Measurements from ENCODE around the gene AGAP5.
"Not testable (repeated sequence)": the region's sequence is repeated elsewhere in the genome, so short reads cannot be mapped to it uniquely, and the experiment has no call there.

Gene AGAP5

DNA sequence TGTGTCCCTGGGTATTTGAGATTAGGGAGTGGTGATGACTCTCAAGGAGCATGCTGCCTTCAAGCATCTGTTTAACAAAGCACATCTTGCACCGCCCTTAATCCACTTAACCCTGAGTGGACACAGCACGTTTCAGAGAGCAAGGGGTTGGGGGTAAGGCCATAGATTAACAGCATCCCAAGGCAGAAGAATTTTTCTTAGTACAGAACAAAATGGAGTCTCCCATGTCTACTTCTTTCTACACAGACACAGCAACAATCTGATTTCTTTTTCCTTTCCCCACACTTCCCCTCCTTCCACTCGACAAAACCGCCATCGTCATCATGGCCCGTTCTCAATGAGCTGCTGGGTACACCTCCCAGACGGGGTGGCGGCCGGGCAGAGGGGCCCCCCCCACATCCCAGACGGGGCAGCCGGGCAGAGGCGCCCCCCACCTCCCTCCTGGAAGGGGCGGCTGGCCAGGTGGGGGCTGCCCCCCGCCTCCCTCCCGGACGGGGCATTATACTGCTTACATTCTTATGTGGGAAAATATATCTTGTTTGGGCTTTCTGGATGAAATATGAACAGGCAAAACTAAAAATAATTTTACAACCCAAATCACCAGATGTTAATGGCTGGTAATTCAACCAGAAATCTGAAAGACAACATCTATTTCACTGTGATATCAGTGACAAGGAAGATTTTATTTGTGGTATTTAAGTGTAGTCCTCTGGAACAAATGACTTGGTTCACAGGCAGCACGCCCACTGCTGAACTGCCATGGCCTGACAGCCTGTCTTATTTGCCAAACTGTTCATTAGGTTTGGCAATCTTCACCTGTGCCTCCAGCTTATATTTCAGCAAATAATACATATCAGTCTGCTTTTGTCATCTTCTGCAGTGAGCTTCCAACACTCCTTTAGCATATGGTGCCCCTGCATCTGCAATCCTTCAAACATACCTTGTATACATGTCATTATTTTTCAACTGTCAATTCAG, 17.6 kb upstream of the AGAP5 start:
- DNase-seq (ENCODE audit: low spot score), result not testable (repeated sequence)

DNA sequence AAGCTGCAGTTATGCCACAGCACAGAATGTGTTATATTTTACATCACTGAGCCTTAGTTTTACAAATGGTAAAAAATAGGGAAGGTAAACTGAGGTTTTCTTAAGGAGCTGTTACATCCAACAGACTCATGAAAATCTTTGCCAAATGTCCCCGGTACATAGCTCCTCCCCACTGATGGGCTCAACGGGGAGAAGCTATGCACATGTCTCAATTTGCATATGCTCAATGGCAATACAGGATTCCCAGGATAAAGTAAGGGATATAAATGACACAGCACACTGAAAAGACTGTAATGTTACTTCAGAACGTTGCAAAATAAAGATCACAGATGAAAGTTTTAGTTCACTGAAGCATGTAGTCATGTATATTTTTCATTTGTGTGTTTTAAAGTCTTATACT, 16.6 kb upstream of the AGAP5 start:
- not testable (repeated sequence) for DNase-seq (ENCODE audit: low spot score)

DNA sequence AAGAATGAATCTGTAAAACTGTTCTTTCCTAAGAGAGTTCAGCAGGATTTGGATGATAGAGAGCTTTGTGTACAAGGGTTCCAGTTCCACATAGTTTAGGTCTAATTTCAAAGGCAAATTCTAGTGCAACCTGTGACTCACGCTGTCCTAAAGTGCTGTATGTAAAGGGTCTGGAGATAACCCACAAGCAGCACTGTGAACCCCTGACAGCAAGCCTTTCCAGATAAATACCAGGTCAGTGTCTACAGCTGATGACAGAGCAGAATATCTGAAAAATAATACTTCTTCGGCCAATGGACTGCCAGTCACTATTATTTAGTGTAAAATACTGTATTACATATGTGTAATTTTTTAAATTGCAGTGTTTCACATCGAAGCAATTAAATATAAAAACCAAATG, 16.0 kb upstream of the AGAP5 start:
- not testable (repeated sequence) for DNase-seq (ENCODE audit: low spot score)

DNA sequence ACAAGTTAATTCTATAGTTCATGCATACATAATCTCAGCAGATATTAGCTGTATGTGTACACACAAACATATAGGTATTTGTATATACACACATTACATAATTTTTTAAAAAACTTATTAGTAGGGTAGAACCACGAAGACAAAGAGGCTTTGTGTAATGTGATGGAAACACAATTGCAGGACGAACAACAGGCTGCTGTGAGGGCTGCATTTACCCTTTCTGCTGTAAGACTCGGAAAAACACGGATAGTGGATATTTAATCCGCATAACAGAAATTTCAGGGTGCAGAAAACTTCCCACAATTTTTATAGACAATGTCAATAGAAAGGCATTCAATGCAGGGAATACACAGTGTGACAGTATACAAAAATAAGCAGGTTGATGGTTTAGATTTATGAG, 13.8 kb upstream of the AGAP5 start:
- DNase-seq (ENCODE audit: low spot score), result not testable (repeated sequence)

DNA sequence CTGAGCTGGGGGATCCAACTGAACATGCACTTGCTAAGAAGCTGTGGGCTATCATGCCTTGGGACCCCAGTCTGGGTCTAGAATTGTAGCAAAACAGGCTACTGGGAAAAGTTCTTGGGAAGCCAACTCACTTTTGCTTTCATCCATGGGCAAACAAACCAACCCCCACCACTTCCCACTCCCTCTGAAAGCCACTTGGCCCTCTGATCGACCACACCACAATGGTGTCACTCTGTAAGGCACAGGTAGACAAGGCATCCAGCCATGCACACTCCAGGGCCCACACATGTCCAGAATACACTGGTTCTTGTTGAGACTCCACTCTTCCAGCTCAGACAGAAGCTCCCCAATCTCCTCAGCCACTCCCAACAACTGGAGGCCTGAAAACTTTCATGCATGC, 10.2 kb upstream of the AGAP5 start:
- DNase-seq (ENCODE audit: low spot score), result not testable (repeated sequence)

DNA sequence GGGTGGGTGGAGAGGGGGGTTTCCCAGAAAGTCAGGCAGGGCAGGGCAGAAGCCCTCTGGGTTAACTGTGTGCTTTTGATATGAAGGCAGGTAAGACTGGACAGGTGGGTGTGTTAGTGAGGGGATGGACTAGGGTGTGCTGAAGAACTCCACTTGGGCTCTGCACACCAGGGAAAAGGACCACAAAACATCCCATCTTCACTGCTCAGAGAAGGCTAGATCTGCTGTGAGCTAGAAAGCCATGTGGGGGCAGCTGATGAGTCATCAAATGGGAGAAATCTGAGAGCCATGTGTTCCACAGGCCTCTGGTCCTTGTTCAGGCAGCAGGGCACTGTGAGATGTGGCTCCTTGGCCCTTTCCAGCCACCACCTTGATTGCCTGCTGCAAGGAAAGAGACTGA, 9.7 kb upstream of the AGAP5 start:
- not testable (repeated sequence) for DNase-seq (ENCODE audit: low spot score)

DNA sequence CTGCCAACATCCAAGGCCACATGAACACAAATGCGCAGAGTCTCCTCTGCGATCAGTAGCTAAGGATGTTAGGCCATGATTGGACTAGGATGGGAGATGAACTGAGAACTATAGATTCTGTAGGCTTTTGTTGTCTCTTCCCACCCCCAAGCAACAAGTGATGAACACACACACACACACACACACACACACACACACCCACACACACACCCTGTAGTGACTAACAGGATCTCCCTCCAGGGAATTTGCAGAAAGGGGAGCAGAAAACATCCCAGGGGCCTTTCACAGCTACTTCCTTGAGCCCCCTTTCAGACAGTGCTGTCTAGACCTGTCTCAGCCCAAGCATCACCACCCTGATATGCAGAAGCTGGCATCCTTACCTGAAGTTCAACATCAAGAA, 8.6 kb upstream of the AGAP5 start:
- not testable (repeated sequence) for DNase-seq (ENCODE audit: low spot score)

DNA sequence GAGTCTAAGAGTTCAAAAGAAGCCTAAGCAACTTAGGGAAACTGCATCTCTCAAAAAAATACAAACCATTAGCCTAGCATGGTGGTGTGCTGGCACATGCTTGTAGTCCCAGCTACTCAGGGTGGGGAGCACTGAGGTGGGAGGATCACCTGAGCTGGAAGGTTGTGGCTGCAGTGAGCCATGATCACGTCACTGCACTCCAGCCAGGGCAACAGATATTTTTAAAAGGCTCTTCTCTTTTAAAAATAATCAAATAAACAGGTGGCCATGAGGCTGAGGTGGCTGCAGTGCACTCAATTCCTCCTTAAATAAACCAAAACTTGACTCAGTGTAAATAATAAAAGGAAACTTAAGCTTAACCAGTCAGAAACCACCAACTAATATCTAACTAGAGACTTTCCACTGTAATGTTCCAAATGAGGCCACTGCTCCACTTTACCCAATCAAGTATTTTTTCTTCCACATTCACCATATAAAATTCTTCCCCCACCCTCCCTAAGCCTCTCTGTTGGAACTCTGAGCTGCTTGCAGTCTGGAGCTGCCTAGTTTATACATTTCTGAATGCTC, 7.7 kb upstream of the AGAP5 start:
- not testable (repeated sequence) for DNase-seq (ENCODE audit: low spot score)

DNA sequence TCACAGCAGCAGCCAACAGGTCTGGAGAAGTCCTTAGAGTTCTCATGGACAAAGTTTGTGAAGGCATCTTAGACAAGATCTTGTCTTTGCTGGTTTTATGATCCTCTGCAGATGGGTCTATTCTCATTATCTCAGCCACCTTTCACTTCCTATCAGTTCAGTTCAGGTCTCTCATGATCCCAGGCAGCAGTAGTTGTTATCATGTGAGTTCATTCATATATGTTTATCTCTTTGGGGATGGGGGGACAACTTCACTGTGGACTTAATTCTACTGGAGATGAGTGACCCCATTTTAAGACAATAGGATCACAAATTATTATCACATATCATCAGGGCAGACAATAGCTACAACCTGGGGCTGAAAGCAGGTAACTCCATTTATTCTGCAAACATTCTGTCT, 6.0 kb upstream of the AGAP5 start:
- not testable (repeated sequence) for DNase-seq (ENCODE audit: low spot score)

DNA sequence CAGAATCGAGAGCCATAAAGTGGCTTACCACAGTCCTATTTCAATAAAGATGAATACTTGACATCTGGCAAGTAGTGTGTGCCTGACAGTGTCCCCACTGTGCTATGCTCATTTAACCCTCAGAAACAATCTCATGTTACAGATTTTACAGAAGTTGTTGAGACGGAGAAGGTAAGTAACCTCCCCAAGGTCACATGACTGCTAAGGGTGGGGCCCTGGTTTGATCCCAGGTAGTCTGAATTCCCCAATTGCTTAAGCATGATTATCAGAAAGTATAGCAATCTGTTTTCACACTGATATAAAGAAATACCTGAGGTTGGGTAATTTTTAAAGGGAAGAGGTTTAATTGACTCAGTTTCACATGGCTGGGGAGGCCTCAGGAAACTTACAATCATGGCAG, 910 bp upstream of the AGAP5 start:
- DNase-seq (ENCODE audit: low spot score), result not testable (repeated sequence)

DNA sequence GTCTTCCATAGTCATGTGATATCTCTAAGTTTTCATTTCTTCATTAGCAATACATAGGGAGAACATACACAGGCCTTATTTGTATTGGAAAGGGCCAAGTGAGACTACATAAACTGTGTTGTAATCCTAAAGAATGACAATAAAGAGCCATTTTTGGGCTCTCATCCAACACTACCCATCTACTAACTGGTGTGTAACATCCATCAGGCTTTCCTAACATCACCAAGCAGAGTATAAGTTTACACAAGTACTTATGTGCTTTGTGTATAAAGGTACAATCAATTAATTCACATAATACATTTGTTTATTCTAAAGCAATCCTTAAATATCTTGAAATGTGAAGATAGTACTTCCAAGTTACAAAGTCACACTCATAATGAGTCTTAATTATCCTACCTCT, 2.6 kb downstream of the AGAP5 start:
- not testable (repeated sequence) for DNase-seq (ENCODE audit: low spot score)

DNA sequence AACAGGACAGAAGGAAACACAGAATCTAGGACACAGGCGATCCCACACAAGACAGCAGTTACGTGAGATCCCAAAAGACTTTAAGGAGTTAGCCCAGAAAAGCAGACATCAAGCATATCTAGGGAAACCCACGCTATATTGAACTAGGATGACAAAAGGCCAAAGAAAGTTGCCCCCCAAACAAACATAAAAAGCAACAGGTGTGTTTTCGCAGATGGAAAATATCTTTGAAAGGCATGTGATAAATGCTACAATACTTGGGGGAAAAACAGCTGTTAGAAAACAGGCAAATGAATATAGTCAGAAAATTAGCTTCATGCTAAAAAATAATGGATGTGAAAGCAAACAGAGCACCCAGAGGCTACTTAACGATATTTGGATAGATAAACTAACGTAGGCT, 7.2 kb downstream of the AGAP5 start:
- not testable (repeated sequence) for DNase-seq (ENCODE audit: low spot score)

DNA sequence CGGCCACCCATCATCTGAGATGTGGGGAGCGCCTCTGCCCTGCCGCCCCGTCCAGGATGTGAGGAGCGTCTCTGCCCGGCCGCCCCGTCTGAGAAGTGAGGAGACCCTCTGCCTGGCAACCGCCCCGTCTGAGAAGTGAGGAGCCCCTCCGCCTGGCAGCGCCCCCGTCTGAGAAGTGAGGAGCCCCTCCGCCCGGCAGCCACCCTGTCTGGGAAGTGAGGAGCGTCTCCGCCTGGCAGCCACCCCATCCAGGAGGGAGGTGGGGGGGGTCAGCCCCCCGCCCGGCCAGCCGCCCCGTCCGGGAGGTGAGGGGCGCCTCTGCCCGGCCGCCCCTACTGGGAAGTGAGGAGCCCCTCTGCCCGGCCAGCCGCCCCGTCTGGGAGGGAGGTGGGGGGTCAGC, 8.3 kb downstream of the AGAP5 start:
- not testable (repeated sequence) for DNase-seq (ENCODE audit: low spot score)

DNA sequence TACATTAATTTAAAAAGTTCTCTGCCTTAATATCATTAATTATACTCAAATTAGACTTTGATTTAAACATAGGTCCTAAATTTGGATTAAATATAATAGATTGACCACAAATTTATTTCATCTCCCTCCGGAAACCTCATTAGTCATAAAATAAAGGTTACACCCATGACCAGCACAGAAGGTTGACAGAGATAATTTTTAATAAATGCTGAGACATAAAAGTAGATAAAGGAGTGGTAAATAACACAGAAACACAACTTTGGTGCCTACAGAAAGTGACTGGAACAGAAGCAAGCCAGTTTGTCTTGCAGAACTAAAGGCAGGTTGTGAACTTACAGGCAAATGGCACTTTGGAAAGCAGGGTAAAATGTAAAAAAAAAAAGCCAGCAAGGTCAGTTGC, 10.3 kb downstream of the AGAP5 start:
- not testable (repeated sequence) for DNase-seq (ENCODE audit: low spot score)

DNA sequence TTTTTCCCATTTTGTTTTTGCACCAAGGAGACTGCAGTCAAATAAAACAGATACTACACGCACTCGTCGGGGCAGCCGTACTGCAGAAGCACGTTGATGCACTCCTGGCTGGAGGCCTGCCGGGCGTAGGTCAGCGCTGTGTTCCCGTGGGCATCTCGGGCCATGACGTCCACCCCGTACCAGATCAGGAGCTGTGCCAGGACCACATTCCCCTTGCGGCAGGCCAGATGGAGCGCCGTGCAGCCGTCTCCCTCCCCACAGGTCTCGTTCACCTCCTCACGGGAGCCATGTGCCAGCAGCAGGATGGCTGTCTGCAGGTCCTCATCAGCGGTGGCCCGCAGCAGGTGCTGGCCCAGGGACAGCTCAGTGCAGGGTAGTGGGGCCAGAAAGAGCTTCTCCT, 23.4 kb downstream of the AGAP5 start:
- DNase-seq (ENCODE audit: low spot score), result not testable (repeated sequence)

DNA sequence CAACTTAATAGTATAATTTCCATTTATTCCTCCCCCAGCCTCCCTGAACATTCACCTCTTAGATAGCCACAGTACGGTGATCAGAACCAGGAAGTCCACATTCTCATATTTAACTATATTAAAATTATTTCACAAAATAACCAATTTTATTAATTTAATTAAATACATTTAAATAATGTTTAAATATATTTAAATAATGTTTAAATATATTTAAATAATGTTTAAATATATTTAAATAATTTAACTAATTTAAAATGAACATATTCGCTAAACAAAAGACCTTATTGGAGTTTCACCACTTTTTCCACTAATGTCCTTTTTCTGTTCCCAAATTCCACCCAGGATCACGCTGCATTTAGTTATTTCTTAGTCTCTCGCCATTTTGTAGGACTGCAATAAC, 29.5 kb downstream of the AGAP5 start:
- DNase-seq (ENCODE audit: low spot score), result not testable (repeated sequence)

DNA sequence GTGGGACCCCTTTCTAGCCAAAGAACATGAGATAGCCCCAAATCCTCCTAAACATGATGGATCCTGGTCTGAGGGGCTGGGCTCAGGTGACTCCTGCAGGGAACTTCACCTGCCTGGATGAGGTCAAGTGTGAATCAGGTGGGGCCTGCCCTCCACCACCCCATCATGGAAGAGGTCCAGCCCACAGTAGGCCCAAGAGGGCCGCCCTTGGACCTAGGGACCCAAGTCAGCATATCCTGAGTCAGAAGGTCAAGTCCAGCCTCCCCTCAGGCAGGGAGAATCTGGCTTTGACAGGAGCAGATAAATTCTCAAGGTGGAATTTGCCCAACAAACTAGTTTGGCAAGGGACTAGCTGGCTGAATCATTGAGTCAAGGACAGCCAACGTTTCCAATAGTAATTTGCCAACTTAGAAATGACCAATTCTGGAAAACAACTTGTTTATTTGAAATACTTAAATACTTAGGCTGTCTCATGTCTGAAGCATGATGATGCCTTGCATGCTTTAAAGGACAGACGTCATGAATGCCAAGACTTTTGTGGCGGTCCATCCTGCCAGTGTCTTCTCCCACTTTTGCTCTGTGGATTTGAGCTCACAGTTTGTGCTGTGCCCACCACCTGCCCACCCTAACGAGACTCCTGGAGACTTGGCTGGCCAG, 31.6 kb downstream of the AGAP5 start:
- not testable (repeated sequence) for DNase-seq (ENCODE audit: low spot score)

DNA sequence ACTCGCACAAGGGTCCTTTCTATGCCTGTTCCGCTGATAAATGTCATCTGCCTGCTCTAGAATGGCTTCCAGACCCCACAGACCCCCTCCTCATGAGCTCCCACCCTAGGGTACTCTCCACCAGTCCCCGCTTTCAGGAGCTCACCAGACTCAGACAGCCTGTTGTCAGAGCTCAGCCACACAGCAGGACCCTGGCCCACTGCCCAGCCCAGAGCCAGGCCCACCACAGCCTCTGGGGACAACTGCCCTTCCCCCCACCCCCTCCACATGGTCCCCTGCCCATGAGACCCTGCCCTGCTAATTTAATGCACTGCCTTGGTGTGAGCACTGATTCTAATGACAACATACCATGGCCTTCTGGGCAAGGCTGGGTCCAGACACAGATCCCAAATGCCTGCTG, 32.3 kb downstream of the AGAP5 start:
- not testable (repeated sequence) for DNase-seq (ENCODE audit: low spot score)

DNA sequence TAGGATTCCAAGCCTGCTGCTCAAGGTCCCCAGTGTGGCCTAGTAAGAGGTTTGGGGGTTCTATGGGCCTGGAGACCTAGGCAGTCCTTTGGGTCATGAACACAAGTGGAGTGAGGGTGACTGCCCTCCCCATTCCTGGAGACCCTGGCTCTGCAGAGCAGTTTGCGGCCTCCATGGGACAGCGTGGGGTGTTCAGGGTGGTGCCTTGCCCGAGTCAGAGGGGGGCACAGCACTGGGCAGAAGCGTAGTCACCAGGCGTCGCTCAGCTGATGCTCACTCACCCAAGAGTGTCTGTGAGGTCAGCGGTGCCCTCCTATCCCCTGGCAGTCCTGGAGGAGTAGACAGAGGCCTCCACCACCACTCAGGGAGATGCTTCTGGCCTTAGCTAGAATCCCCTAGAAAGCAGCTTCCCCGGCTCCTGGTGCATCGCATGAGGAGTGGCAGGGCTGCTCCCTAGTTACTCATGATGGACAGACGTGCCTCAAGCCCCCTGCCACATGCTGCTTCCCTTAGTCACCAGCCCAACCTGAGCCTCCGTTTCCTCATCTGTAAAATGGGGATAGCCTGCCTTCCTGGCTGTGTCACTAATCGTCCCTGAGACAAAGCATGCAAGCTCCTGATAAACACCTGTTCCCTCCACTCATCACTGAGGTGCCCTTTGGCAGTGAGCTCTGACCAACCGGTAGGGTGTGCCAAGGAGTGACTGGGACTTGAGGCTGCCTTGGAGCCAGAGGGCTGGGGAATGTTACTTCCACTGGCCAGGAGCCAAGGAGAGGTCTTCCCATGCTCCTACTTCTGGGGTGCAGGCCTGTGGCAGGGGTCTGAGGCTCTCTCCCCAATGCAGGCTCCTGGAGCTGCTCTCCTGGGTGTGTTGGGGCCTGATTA, 33.5 kb downstream of the AGAP5 start:
- not testable (repeated sequence) for DNase-seq (ENCODE audit: low spot score)

DNA sequence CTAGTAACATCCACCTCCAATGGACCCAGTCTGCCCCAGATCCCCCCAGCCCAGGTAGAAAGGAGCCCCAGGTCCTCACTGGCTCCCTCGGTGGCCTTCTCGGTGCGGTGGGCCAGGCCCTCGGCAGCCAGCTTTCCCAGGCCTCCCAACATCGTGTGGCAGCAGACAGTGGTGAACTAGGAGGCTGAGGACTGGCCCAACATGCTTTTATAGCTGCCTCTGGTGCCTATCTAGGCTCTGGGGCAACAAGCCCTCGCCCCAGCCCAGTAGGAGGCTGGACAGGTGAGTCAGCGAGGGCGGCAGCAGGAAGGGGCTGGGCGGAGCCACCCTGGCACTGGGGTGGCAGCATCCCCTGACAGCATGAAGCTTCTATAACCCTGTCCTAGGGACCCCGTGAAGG, 34.3 kb downstream of the AGAP5 start:
- DNase-seq (ENCODE audit: low spot score), result not testable (repeated sequence)

DNA sequence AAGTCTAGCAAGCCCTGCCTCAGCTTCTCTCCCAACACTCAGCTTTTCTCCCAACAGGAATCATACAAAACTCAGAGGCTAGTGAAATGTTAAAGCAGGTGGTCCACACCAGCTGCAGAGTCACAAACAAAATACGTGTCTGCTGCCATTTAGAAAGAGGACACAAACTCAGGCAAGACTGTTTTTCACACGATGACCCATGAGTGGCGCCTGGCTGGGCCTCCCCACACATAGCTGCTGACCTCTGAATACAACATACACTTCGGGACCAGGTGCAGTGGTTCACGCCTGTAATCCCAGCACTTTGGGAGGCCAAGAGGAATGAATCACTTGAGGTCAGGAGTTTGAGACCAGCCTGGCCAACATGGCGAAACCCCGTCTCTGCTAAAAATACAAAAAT, 35.2 kb downstream of the AGAP5 start:
- DNase-seq (ENCODE audit: low spot score), result not testable (repeated sequence)

DNA sequence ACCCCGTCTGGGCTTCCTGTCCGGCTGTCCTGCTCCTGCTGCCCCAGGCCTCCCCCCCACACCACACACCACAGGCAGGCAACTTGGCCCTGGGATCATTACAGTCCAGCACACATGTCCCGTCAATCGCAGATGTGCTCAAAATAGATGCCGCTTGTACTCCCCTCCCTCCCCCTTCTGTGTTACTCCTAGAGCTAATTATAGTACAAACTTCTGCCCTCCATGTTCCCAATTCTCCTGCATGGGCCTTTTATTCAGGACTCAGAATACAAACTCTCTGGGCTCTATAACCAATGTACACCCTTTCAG, 42.0 kb downstream of the AGAP5 start, which contains the start of gene SYNPO2L:
Gene SYNPO2L, minus strand, starts transcription at position 40 of the 309 bp plus-strand sequence. CDS start 107 bp downstream, outside the sequence.
- no peak for DNase-seq (ENCODE audit: low spot score)
